HAP-1 (cell line): ENCODE data around the gene COL16A1.

Source experiments
- DNase-seq, 2 experiments: peaks; one replicate each; pipeline ENCODE4 v3.0.0-alpha.2; 2016 to 2020; ENCODE audit warnings: low spot score in 2 of 2
- H3K27me3 ChIP-seq: fragments of 250-450 bp; sonication (Bioruptor Pico); 2 replicates; pipeline ENCODE4 v1.5.1; 2020; ENCODE audit warnings: low read depth, mild to moderate bottlenecking, moderate library complexity
- H3K36me3 ChIP-seq: fragments of 250-450 bp; sonication (Bioruptor Pico); replicated peaks from 2 replicates; pipeline ENCODE4 v1.5.1; 2020; ENCODE audit warnings: mild to moderate bottlenecking
- H3K4me1 ChIP-seq: fragments of 250-450 bp; sonication (Bioruptor Pico); 2 replicates; pipeline ENCODE4 v1.5.1; 2020; ENCODE audit warnings: mild to moderate bottlenecking
- H3K4me3 ChIP-seq: fragments of 250-450 bp; sonication (Bioruptor Pico); 2 replicates; pipeline ENCODE4 v1.5.1; 2020; ENCODE audit warnings: mild to moderate bottlenecking, moderate library complexity
- H3K9me3 ChIP-seq: fragments of 250-450 bp; sonication (Bioruptor Pico); 2 replicates; pipeline ENCODE4 v1.5.1; 2020; ENCODE audit warnings: mild to moderate bottlenecking, moderate library complexity
- in situ Hi-C: fragments of 300-500 bp; cut with MboI; formaldehyde crosslinking; loops from 3 replicates; pipeline ENCODE4 v1.14.3; 2020; ENCODE audit warnings: low sequenced_read_pairs, inconsistent platforms, mixed read lengths

COL16A1 gene

DNA sequence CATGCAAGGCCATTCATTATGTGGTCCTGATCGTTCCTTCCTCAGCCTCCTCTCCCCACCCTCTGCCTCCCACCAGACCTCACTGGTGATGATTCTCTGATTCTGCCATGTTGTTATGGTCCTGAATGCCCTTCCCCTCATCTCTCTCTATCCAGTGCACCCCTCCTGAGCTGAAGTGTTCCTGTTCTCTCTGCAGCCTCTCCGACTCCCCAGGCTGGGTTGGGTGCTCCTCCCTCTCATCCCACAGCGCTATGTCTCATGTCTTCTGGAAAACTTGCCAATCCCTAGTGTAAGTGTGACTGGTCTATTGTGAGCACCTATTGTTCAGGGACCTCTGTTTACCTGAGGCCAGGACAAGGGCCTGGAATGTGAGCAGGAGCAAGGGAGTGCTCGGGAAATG lies 48.1 kb downstream of the COL16A1 start:
- in situ Hi-C loops, result loop anchor here (5.0 kb wide), 1 partner anchor 142 kb away; no protein-coding TSS in a partner anchor
- no peaks in the 10 kb centered on the region for H3K36me3 ChIP-seq
- H3K4me3 ChIP-seq, result no peak overlapping the region
- no peaks in the 10 kb centered on the region for H3K9me3 ChIP-seq
- H3K27me3 ChIP-seq, result 0 out of 2 replicates have a peak, but pooled peaks cover 2% of the 10 kb centered on the region
- H3K4me1 ChIP-seq, result no peaks in the 10 kb centered on the region
- no peak for DNase-seq

DNA sequence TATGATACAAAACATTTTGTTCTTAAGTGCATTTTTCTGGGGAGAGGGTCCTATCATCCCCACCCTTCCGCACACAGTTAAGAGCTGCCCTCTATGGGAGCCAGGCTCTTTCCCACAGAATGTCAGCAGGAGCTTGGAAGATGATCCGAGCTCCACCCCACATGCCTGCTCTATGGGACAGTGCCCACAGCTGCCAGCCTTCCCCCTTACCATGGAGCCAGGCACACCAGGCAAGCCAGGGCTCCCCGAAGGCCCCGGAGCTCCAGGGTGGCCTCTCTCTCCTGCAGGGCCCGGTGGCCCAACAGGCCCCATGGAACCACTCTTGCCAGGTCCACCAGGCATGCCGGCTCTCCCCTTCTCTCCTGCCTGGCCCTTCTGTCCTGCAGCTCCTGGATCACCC lies 48.7 kb downstream of the COL16A1 start:
- Histone ChIP-seq H3K4me3 (no peak overlapping the region), H3K4me1 (no peaks in the 10 kb centered on the region), H3K36me3 (no peaks in the 10 kb centered on the region), H3K27me3 (peaks cover 2% of the 10 kb centered on the region; the same call in 1 of the 2 replicates), H3K9me3 (no peaks in the 10 kb centered on the region)
- DNase-seq, result no peak
- in situ Hi-C loops, result loop anchor here (5.0 kb wide), 1 partner anchor 142 kb away; no protein-coding TSS in a partner anchor

DNA sequence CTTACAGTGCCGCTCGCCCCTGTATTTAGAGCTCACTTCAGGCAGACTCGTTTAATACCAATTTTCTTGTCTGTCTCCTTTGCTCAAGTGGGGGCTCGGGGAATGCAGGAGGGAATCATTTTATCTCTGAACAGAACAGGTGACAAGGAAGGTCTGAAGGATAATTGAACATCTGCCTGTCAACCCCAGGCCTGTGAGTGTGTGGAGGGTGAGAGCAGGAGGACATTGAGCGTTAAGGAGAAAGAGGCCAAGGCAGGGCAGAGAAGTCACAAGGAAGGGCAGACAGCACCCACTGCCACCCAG lies 49.4 kb downstream of the COL16A1 start:
- H3K4me3 ChIP-seq, result no peak overlapping the region
- no peak for DNase-seq
- no peaks in the 10 kb centered on the region for H3K9me3 ChIP-seq
- no peaks in the 10 kb centered on the region for H3K36me3 ChIP-seq
- H3K27me3 ChIP-seq, result peaks cover 2% of the 10 kb centered on the region; the same call in 1 of the 2 replicates
- in situ Hi-C loops, result no loop called here
- H3K4me1 ChIP-seq, result no peaks in the 10 kb centered on the region

DNA sequence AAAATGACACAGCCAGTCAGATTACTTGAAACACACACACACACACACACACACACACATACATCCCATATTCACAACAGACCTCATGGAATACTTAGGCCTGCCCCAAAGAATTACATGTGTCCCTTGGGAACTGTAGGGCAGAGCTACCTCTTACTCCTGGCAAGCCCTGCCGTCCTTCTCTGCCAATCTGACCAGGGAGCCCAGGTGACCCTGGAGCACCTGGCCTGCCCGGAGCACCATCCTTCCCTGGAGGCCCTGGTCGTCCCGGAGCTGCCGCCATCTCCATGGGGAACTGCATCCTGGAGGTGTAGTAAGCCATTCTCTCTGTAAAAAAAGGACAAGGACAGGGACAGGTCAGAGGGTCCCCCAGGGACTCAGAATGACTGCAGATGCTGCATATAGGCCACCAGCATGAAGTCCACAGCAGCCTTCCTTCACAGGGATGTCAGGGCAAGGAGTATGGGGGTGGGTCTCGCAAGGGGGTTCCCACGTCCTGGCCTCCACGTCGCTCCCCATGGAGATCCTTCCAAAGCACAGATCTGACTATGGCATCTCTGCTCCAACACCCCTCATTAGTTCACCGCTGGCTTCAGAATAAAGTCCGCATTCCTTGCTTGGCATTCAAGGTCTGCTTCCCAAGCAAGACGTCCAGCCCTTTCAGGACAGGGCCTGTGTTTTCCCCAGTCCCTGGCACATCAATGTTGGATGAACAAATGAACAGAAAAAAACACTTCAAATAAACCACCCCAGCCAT lies 49.9 kb downstream of the COL16A1 start:
- Histone ChIP-seq H3K4me3 (no peak overlapping the region), H3K36me3 (no peaks in the 10 kb centered on the region), H3K27me3 (peaks cover 2% of the 10 kb centered on the region; the same call in 1 of the 2 replicates), H3K4me1 (no peaks in the 10 kb centered on the region), H3K9me3 (no peaks in the 10 kb centered on the region)
- in situ Hi-C loops, result no loop called here
- no peak for DNase-seq

DNA sequence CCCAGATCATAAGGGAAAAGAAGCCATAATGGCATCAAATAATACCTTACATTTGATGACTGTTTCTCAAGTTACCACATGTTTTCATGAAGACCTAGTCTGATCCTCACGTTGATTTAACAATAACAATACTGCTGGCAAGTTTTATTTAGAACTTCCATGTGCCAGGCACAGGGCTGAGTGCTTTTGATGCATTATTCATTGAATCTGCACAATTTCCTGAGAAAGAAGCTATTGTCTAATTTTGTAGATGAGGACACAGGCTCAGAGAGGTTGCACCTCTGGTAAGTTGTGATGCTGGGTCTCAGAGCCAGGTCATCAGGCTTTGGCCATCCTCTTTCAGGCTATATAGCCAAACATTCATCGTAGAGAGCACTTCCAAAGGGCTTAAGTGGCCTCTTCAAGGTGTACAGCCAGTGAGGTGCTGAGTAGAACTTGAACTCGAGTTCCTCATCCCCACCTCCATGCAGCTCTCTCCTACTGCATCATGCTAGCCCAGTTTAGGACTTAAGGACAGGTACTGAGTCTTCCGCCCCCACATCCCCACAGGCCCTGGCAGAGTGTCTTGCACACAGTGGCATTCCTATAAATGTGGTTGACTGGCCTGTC lies 50.8 kb downstream of the COL16A1 start:
- no peaks in the 10 kb centered on the region for H3K4me1 ChIP-seq
- no peak for DNase-seq
- H3K9me3 ChIP-seq, result no peaks in the 10 kb centered on the region
- in situ Hi-C loops, result no loop called here
- H3K36me3 ChIP-seq, result no peaks in the 10 kb centered on the region
- H3K27me3 ChIP-seq, result peaks cover 2% of the 10 kb centered on the region; the same call in 1 of the 2 replicates
- no peak overlapping the region for H3K4me3 ChIP-seq

DNA sequence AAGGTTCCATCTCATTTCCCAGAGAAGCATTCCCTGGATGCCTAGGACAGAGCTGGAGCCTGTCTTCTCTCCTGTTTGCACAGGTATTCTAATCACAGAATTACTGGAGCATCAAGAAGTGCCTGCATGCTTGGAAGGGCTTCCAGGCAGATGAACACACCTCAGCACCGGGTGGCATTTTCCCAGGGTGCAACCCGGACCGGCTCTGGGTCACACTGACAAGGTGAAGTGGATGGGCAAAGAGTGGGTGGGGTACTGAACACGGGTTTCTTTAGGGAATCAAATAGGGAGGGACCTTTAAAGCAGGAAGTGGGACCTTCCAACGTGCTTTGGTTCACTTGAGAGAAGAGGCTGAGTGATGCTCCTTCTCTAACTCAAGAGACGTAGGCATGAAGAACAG lies 52.1 kb downstream of the COL16A1 start:
- H3K4me3 ChIP-seq, result no peak overlapping the region
- no peaks in the 10 kb centered on the region for H3K4me1 ChIP-seq
- DNase-seq, result no peak
- in situ Hi-C loops, result no loop called here
- no peaks in the 10 kb centered on the region for H3K36me3 ChIP-seq
- H3K9me3 ChIP-seq, result no peaks in the 10 kb centered on the region
- peaks cover 2% of the 10 kb centered on the region; the same call in 1 of the 2 replicates for H3K27me3 ChIP-seq

DNA sequence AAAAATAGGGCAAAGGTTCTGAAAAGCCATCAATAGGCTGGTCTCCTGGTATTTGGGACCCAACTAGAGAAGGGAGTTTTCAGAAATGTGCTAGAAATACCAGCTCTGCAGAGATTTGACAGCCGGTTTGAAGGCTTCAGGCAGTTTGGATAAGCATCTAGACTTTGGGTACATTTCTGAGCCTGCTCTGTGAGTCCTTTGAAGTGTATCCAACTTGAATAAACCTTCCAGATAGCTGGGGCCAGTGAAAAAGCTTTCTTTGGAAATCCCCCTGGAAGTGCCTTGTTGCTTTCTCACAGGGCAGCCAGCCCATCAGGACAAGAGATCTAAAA lies 52.8 kb downstream of the COL16A1 start:
- Histone ChIP-seq H3K4me3 (no peak overlapping the region), H3K27me3 (peaks cover 2% of the 10 kb centered on the region; the same call in 1 of the 2 replicates), H3K9me3 (no peaks in the 10 kb centered on the region), H3K36me3 (no peaks in the 10 kb centered on the region), H3K4me1 (no peaks in the 10 kb centered on the region)
- no peak for DNase-seq
- in situ Hi-C loops, result no loop called here

DNA sequence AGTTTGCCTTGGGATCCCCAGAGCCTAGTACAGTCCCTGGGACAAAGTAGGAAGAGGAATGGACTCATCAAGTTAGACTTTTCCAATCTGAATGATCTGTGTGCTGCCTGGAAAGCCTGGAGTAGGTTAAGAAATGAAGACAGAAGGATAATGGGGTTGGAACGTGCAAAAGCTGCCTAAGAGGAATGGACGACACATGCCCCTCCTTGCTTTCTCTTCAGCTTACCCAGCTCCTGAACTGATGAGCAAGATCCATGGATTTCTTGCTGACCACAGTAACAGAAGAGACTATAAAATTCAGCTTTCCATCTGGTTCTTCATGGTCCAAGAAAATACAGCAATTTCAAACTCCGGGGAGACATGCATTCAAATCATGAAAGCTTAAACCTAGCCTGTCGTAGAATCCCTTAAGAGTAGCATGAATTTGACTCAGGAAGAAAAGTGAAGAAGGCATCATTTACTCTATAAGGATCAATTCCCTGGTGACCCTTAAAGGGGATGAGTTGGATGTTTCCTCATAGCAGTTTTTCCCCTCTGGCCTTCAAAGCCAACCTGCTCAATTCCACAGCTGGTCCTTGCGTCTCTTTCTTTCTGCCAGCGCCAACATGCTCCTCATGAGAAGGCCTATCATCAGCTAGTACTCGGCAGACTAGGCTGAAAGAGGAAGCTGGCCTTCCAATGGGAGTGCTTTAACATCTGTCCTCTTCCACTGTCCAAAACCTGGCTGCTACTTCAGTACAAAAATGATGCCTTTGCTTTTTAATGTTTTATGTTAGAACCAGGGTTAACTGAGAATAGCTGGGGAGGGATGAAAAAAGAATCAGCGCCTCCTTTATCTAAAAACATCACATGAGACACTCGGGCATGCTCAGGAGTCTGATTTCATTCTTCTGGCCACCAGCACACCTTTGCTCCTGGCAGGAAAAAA lies 53.4 kb downstream of the COL16A1 start:
- in situ Hi-C loops, result no loop called here
- no peak for DNase-seq
- Histone ChIP-seq H3K27me3 (peaks cover 2% of the 10 kb centered on the region; the same call in 1 of the 2 replicates), H3K36me3 (no peaks in the 10 kb centered on the region), H3K9me3 (no peaks in the 10 kb centered on the region), H3K4me3 (no peak overlapping the region), H3K4me1 (peaks cover 1% of the 10 kb centered on the region)

DNA sequence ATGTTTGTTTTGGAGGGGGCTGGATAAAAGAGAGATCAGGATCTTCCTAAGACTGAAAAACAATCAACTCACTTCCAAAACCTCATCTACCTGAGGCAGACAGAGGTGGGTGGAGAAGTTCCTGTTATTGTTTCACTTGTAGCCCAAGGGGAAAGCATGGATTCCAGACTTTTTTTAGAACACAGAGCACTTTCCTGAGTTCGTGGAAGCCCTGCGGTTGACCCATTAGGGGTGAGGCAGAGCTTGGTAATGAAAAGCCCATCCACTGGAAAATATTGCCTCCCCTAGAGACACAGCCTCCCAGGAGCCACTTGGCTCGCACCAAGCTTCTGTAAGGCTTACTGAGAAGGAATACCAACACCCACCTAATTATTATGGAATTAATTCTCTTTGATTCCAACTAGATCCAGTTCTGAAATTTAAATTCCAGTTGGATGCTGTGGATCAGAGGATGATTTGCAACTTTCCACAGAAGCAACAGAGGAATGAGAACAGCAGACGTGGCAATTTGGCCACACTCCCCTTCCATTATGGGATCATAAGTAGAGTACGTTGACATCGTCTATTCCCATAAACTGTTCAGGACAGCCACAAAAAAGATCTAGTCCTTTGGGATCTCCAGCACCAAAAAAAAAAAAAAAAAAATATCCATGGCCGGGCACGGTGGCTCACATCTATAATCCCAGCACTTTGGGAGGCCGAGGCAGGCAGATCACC lies 55.0 kb downstream of the COL16A1 start:
- in situ Hi-C loops, result no loop called here
- no peak overlapping the region for H3K4me3 ChIP-seq
- H3K4me1 ChIP-seq, result peaks cover 6% of the 10 kb centered on the region
- DNase-seq, result no peak
- H3K9me3 ChIP-seq, result no peaks in the 10 kb centered on the region
- H3K27me3 ChIP-seq, result peaks cover 2% of the 10 kb centered on the region; the same call in 1 of the 2 replicates
- H3K36me3 ChIP-seq, result no peaks in the 10 kb centered on the region

DNA sequence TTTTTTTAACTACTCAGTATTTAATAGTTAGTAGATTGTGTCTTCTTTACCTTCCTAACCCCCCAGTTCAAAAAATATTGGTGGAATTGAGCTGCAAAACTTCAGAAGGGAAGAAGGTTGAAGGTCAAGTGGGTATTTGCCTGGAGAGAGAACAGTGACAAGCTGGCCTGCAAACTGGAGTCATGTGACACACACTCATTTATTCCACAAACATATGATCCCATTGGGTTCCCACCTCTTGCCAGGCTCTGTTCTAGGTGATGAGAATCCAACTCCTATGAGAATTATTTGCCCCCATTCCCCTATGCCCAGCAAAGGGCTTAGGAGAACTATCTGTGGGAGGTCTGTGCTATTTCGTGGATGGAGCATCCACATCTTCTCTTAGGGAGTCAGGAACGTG lies 55.6 kb downstream of the COL16A1 start:
- in situ Hi-C loops, result no loop called here
- DNase-seq, result no peak
- Histone ChIP-seq H3K36me3 (no peaks in the 10 kb centered on the region), H3K9me3 (no peaks in the 10 kb centered on the region), H3K27me3 (peaks cover 2% of the 10 kb centered on the region; the same call in 1 of the 2 replicates), H3K4me1 (peaks cover 12% of the 10 kb centered on the region), H3K4me3 (no peak overlapping the region)

DNA sequence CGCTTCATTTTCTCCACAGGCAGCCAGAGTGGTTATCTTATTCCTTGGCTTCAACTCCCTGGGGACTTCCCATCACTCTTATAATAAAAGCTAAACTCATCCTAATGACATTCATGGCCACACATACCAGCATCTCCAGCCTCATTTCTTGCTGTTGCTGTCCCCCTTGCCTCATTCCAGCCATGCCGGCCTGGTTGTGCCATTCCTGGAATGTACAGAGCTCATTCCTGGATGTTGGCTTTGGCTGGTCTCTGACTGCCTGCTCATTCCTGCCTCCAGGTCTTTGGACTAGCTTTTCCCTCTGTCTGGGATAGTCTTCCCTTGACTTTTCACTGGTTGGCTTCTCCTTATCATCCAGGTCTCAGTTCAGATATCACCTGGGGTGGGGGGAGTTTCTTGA lies 56.7 kb downstream of the COL16A1 start:
- no peaks in the 10 kb centered on the region; the same call in 1 of the 2 replicates for H3K27me3 ChIP-seq
- H3K4me3 ChIP-seq, result no peak overlapping the region
- peaks cover 16% of the 10 kb centered on the region for H3K4me1 ChIP-seq
- in situ Hi-C loops, result no loop called here
- no peaks in the 10 kb centered on the region for H3K36me3 ChIP-seq
- DNase-seq, result no peak
- H3K9me3 ChIP-seq, result no peaks in the 10 kb centered on the region

DNA sequence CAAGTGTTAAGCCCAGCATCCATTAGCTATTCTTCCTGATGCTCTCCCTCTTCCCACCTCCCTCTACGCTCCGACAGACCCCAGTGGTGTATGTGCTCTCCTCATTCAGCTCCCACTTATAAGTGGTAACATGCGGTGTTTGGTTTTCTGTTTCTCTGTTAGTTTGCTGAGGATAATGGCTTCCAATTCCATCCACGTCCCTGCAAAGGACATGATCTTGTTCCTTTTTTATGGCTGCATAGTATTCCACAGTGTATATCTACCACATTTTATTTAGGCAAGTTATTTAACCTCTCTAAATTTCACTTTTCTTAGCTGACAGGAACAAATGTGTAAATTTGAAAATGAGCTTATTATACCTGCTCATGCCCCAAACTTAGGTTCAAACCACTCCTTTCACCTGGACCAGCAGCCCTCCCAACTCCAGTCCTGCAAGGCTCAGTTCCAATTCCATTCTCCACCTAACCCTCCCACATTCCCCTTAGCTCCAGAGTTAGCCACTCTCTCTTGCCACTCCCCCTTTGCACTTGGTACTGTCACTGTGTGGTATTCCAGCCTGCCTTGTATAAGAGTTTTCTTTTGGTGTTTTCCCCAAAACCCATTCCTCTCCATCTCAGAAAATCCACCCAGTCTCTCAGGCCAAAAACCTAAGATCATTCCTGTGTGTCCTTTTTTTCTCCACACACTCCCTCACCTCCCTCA lies 57.4 kb downstream of the COL16A1 start:
- H3K4me1 ChIP-seq, result peaks cover 16% of the 10 kb centered on the region
- in situ Hi-C loops, result no loop called here
- no peak overlapping the region for H3K4me3 ChIP-seq
- no peaks in the 10 kb centered on the region for H3K36me3 ChIP-seq
- no peaks in the 10 kb centered on the region for H3K9me3 ChIP-seq
- DNase-seq, result no peak
- no peaks in the 10 kb centered on the region; the same call in 1 of the 2 replicates for H3K27me3 ChIP-seq

DNA sequence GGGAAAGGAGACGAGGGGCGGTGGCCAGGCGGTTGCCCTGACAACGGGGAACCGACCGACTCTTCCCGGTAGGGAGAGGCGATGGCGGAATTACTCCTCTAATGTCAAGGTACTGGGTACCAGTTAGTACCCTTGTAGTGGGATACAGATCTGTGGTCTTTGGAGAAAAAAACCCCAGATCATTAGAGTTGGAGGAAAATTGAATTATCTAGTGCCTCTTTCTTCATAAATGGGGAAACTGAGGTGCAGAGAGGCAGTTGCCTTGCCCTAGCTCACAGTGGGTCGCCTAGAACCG lies 58.6 kb downstream of the COL16A1 start:
- H3K9me3 ChIP-seq, result no peaks in the 10 kb centered on the region
- in situ Hi-C loops, result no loop called here
- no peak for DNase-seq
- H3K4me3 ChIP-seq, result peak overlapping the region; percentile 95
- no peaks in the 10 kb centered on the region for H3K36me3 ChIP-seq
- no peaks in the 10 kb centered on the region; the same call in 1 of the 2 replicates for H3K27me3 ChIP-seq
- H3K4me1 ChIP-seq, result peaks cover 16% of the 10 kb centered on the region
